Activated CD4-positive, alpha-beta T cell treated with anti-CD3 and anti-CD28 coated beads, Interleukin-2, amount 10 ng/mL, durations not matched to agents 24 days and 14 days (primary cell): ENCODE measurements around the gene IFIH1. TPM values are rescaled to one million over a fixed set of nuclear protein-coding genes. Genes with fewer than 3 reads are reported as not detected.

Experiments used
- DNase-seq: peaks from one replicate; pipeline ENCODE4 v3.0.0; 2022
- H3K27ac Mint-ChIP-seq: one replicate; pipeline ENCODE4 v1.8.0; 2022; ENCODE audit warnings: mild to moderate bottlenecking, mixed read lengths
- H3K27me3 Mint-ChIP-seq: one replicate; pipeline ENCODE4 v1.8.0; 2022; ENCODE audit warnings: mixed read lengths
- H3K36me3 Mint-ChIP-seq: one replicate; pipeline ENCODE4 v1.8.0; 2022; ENCODE audit warnings: low read depth, mild to moderate bottlenecking, mixed read lengths
- H3K4me1 Mint-ChIP-seq: one replicate; pipeline ENCODE4 v1.8.0; 2021; ENCODE audit warnings: mixed read lengths
- H3K4me3 Mint-ChIP-seq: one replicate; pipeline ENCODE4 v1.8.0; 2022; ENCODE audit warnings: mild to moderate bottlenecking, moderate library complexity, mixed read lengths
- H3K9me3 Mint-ChIP-seq: one replicate; pipeline ENCODE4 v1.8.0; 2021; ENCODE audit warnings: mixed read lengths
- intact Hi-C: fragments of 100-400 bp; cut with micrococcal nuclease; formaldehyde crosslinking; loops from one replicate; pipeline ENCODE4 v1.15.1; 2023
- total RNA-seq: library from RNA; stranded (reverse); gene quantifications from 2 replicates; pipeline ENCODE4 v1.2.3, GENCODE V29; 2022

IFIH1 gene
- total RNA-seq, 1 donor from 2014 or later: 26.3 TPM

DNA sequence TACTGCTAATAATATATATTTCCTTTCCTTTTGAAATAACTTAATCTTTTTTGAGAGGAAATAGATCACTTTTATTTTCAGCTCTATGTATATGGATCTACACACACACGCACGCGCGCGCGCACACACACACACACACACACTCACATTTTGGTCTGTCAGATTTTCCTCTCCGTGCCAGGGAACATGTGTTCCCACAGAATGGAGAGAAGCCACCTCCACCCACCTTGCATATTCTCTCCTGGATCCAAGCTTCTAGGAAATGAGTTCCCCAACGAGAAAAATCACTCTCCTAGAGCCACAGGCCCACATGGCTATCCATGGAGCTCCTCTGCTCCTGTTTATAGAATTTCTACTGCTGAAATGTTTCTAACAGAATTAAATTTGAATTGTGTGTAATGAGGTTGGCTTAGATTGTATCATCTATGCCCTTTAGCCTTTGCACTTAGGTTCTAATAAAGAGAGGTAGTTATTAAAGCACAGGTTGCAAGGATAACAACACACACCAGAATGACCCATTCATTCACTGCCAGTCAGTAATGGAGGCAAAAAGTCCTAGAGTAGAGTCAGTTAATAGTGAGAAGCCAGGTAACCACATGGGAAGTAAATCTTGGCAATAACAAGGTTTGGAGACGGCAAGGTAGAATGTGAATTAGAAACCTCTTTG, 19.7 kb downstream of the IFIH1 start:
- no peaks in the 10 kb centered on the region for H3K27me3 Mint-ChIP-seq
- peaks cover 13% of the 10 kb centered on the region for H3K36me3 Mint-ChIP-seq

DNA sequence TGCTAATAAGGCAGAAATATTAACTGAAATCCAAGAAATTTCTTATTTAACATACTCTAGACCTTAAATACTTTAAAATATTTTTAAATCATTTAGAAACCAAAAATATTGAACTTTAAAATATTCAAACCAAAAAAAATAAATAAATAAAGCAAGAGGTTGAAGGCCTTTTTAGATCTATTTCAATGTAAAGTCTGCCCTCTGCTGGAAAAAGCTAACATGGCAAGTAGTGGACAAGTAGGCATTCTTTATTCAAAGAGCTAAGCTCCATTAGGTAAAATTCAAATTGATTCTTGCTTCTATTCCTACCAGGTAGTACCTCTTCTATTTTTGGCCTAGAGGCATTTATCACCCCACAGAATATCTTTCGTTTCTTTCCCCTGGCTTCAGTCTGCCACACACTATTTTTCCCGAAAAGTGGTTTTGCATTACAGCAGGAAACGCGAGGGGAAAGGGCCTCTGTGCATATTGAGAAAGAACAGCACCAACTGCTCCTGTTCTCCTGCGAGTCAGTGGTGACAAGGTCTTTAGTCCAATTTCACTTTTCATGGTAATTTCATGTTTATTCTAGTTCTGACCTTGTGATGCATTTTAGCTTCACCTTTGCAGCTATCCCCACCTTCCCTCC, 20.4 kb downstream of the IFIH1 start:
- intact Hi-C loops: loop anchor here (1.0 to 5.0 kb wide), 3 partner anchors 77 to 711 kb away; no protein-coding TSS in a partner anchor
- Mint-ChIP-seq H3K9me3 (no peaks in the 10 kb centered on the region), H3K27ac (no peak overlapping the region), H3K36me3 (peaks cover 9% of the 10 kb centered on the region), H3K4me3 (no peak overlapping the region), H3K4me1 (peaks cover 5% of the 10 kb centered on the region), H3K27me3 (no peaks in the 10 kb centered on the region)
- peak; percentile 91 for DNase-seq

More for the DNA sequence above, 19.7 kb downstream of the IFIH1 start:
- Mint-ChIP-seq H3K9me3 (no peaks in the 10 kb centered on the region), H3K27ac (no peak overlapping the region), H3K4me1 (peaks cover 5% of the 10 kb centered on the region), H3K4me3 (no peak overlapping the region)
- intact Hi-C loops: loop anchor here (1.0 to 5.0 kb wide), 3 partner anchors 78 to 712 kb away; no protein-coding TSS in a partner anchor
- no peak for DNase-seq

DNA sequence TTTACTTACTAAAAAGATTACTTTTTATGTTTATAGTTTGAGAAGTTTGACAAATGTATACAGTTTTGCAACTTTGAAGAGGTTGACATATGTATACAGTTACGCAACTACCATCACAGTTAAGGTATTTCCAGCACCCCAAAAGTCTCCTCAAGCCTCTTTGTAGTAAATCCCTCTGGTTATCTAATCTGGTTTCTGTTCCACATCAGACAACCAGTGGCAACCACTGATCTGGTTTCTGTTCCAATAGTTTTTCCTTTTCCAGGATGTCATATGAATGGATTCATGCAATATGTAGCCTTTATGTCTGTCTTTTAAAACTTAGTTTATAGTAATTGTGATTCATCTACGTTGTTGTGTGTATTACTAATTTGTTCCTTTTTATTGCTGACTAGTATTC, 23.5 kb downstream of the IFIH1 start:
- intact Hi-C loops: loop anchor here (5.0 kb wide), 1 partner anchor 708 kb away; no protein-coding TSS in a partner anchor
- no peak overlapping the region for H3K27ac Mint-ChIP-seq
- no peaks in the 10 kb centered on the region for H3K9me3 Mint-ChIP-seq
- no peaks in the 10 kb centered on the region for H3K27me3 Mint-ChIP-seq
- no peak for DNase-seq
- H3K36me3 Mint-ChIP-seq: peaks cover 15% of the 10 kb centered on the region
- peaks cover 5% of the 10 kb centered on the region for H3K4me1 Mint-ChIP-seq
- no peak overlapping the region for H3K4me3 Mint-ChIP-seq

DNA sequence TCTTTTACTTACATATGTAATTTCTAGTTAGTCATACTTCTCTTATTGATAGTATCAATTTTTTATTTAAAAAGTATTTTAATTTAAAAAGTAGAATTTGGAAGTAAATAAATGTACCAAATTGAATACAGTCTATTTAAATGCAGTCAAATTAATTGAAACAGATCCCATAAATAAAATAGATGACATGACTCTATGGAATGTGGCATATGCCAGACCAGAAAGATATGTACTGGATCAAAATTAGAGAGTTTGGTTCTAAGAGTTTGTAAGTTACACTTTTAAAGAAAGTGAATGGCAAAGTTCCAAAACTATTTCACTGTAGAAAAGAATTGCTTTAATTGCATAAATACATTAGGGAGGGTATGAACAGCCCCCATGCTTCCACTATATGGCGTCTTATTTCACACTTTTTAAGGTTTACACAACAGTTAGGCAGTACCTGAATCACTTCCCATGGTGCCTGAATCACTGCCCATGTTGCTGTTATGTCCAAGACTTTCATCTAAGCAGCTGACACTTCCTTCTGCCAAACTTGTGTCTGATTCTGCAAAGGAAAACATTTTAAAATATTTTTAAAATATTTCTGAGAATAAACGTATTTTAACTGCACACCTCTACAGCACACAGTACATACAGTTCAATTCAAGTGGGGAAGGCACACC, 25.2 kb downstream of the IFIH1 start:
- no peak for DNase-seq
- Mint-ChIP-seq H3K9me3 (no peaks in the 10 kb centered on the region), H3K36me3 (peaks cover 22% of the 10 kb centered on the region), H3K27ac (no peak overlapping the region), H3K27me3 (no peaks in the 10 kb centered on the region), H3K4me1 (peaks cover 5% of the 10 kb centered on the region), H3K4me3 (no peak overlapping the region)
- intact Hi-C loops: no loop called here

DNA sequence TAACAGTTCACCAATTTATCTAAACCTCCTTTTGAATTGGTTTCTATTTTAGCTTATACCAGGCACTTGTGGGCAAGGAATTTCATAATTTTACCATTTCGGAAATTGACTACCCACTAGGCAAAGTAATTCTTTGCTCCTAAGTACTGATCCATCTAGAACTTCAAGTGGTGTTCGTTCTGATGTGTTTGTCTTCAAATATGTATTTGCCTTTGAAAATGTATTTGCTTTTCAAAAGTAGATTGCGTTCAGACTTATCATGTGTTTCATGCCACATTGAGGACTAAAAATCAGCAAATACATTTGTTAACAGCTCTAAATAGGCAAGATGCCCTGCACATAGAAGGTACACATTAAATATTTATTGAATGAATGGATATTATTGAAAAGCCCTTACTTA, 26.7 kb downstream of the IFIH1 start:
- Mint-ChIP-seq H3K36me3 (peaks cover 26% of the 10 kb centered on the region), H3K27me3 (no peaks in the 10 kb centered on the region), H3K9me3 (no peaks in the 10 kb centered on the region), H3K4me3 (no peak overlapping the region), H3K27ac (no peak overlapping the region), H3K4me1 (peaks cover 5% of the 10 kb centered on the region)
- DNase-seq: no peak
- intact Hi-C loops: no loop called here

DNA sequence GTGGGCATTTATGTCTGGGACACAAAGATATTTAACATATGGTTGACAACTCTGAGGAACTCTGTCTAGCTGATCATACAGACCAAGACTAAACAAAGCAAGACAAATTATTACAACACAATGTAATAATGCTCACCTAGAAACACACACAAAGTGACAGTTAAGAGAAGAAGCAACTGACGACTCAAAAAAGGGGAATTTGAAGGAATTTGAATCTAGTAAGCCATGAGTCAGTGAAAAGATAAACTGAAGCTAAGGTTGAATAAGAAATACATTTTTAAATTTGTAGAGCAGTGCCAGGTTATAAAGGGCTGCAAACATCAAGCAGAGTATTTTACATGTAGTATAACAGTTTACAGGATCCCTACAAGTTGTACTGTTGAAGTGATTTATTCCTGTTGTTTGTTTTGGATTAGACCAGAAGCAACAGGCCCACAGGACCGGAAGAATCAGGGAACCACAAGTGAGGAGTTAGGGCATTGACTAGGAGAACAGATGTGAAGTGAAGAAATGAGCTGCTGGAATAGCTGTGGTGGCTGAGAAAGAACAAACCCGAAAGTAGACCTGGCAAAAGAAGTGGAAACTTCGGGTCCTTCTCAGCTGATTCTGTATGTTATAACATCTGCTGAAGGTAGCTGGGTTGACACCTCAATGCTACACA, 35.6 kb downstream of the IFIH1 start:
- Mint-ChIP-seq H3K4me1 (no peaks in the 10 kb centered on the region), H3K36me3 (peaks cover 45% of the 10 kb centered on the region), H3K27me3 (no peaks in the 10 kb centered on the region), H3K27ac (no peak overlapping the region), H3K9me3 (no peaks in the 10 kb centered on the region), H3K4me3 (no peak overlapping the region)
- no peak for DNase-seq
- intact Hi-C loops: no loop called here

DNA sequence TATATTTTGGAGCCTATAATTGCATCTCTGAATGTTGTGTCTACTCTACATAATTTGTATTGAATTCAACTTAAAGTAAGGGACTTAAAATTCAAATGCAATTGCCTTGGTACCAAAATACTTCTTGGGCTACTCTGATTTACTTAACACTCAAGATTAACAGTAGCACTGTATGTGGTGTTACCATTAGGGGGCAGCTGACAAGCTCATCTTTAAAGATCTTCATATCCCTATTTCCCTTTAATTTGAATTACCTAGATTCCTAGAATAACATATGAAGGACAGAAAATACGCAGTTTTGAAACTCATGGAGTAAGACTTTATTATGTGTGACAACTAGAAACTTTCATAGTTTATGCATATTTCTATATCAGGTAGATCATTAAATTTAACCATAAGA, 37.8 kb downstream of the IFIH1 start:
- Mint-ChIP-seq H3K4me3 (no peak overlapping the region), H3K4me1 (no peaks in the 10 kb centered on the region), H3K27ac (no peak overlapping the region), H3K9me3 (no peaks in the 10 kb centered on the region), H3K36me3 (peaks cover 46% of the 10 kb centered on the region), H3K27me3 (no peaks in the 10 kb centered on the region)
- DNase-seq: no peak
- intact Hi-C loops: no loop called here

DNA sequence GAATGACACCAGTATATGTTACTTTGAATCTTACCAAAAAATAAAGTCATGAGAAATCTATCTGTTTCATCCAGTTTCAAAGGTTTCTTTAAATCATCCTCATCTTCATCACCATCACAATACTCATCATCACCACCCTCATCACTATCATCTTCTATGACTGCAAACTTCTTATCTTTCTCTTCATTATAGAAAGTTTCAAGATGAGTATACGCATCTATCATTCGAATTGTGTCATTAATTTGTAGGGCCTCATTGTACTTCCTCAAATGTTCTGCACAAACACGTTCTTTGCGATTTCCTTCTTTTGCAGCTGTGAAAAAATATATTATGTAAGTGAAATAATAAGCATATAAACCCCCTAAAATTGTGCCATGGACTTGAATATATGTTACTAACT, 41.1 kb downstream of the IFIH1 start:
- Mint-ChIP-seq H3K36me3 (peaks cover 58% of the 10 kb centered on the region), H3K9me3 (no peaks in the 10 kb centered on the region), H3K27me3 (no peaks in the 10 kb centered on the region), H3K27ac (no peak overlapping the region), H3K4me1 (no peaks in the 10 kb centered on the region), H3K4me3 (no peak overlapping the region)
- intact Hi-C loops: no loop called here
- DNase-seq: no peak

DNA sequence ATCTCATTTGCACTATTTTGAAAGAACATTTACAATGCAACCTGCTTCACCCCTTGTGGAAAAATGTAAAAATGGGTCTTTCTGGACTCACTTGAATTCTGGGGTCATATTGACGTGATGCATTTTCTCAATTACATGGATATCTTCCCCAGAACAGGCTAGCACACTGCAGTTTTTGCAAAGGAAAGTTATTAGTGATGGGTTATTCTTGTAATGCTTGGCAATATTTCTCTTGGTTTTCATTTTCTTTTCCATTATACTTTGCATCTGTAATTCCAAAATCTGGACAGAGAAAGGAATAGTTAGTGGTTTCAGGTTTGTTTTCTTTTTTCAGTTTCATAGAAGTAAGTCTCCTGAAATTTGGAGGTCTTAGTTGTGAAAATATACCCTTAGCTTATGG, 50.5 kb downstream of the IFIH1 start:
- H3K27me3 Mint-ChIP-seq: no peaks in the 10 kb centered on the region
- intact Hi-C loops: no loop called here
- no peak overlapping the region for H3K4me3 Mint-ChIP-seq
- peaks cover 65% of the 10 kb centered on the region for H3K36me3 Mint-ChIP-seq
- no peak for DNase-seq
- H3K27ac Mint-ChIP-seq: no peak overlapping the region
- H3K4me1 Mint-ChIP-seq: peaks cover 2% of the 10 kb centered on the region
- no peaks in the 10 kb centered on the region for H3K9me3 Mint-ChIP-seq

DNA sequence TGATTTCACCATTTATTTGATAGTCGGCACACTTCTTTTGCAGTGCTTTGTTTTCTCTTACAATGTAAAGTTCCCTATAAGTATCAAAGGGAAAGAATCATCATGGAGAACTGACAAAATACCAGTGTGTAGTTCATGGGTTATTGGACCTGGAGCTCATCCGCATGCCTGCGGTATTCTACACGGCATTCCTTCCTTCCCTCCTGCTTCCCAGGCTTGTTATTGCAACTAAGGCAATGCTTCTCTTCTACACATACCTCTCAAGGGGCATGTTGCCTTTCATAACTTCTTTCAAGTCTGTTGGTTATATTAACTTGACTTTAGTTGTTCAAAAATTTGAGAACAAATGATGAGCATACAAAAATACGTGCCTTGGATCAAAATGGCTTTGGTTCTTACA, 51.0 kb downstream of the IFIH1 start:
- intact Hi-C loops: no loop called here

DNA sequence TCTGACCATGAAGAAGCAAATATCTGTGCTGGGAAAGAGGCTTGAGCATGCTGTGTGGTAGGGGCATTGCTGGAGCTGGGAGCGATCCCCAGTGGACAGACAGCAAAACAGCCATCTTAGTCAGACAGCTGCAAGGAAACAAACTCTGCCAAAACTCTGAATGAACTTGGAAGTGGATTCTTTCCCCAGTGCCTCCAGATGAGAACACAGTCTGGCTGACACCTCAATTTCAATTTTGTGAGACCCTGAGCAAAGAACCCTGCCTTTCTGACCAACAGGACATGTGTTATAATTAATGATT, 52.1 kb downstream of the IFIH1 start:
- H3K4me1 Mint-ChIP-seq: peaks cover 8% of the 10 kb centered on the region
- H3K27me3 Mint-ChIP-seq: no peaks in the 10 kb centered on the region
- H3K27ac Mint-ChIP-seq: no peak overlapping the region
- intact Hi-C loops: no loop called here
- H3K36me3 Mint-ChIP-seq: peaks cover 52% of the 10 kb centered on the region
- H3K4me3 Mint-ChIP-seq: no peak overlapping the region
- no peaks in the 10 kb centered on the region for H3K9me3 Mint-ChIP-seq
- DNase-seq: no peak

More for the DNA sequence above, 51.0 kb downstream of the IFIH1 start:
- no peak for DNase-seq
- Mint-ChIP-seq H3K27ac (no peak overlapping the region), H3K36me3 (peaks cover 63% of the 10 kb centered on the region), H3K9me3 (no peaks in the 10 kb centered on the region), H3K4me1 (peaks cover 2% of the 10 kb centered on the region), H3K27me3 (no peaks in the 10 kb centered on the region), H3K4me3 (no peak overlapping the region)

DNA sequence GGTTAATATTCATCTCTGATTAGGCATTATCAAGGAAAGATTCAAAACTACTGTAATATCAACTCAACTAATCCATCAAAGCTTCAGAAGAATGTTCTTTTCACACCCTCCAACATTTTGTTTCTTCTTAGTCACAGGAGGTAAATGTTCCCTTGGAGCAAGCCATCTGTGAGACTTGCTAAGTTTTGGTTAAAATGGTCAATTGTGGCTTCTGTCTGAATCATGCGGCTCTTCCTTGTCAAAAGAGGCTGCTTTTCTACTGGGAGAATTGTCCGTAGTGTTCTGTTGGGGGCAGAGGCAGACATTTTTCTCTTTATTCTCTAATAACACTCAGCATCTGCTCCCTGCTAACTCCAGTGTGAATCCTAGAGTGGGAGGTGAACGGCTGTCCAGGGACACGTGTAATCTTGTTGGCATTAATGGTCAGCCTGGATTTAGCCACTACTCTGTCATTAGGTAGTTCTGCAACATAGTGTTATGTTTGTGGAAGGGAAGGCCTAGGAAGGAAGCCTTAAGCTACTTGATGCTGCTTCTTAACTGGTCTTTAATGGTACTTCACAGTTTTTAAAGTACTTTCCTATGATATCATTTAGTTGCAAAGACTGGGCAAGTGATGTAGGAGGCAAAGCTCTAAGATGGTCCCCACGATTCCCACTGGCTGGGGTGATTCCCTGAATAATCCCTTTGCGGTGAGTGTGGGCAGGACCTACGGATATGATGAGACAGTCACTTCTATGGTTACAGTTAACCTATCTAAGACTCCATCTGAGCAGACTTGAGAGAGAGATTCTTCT, 52.6 kb downstream of the IFIH1 start:
- no peak overlapping the region for H3K27ac Mint-ChIP-seq
- no peak for DNase-seq
- H3K4me1 Mint-ChIP-seq: peaks cover 13% of the 10 kb centered on the region
- intact Hi-C loops: no loop called here
- H3K36me3 Mint-ChIP-seq: peaks cover 47% of the 10 kb centered on the region
- no peaks in the 10 kb centered on the region for H3K9me3 Mint-ChIP-seq
- H3K27me3 Mint-ChIP-seq: no peaks in the 10 kb centered on the region
- no peak overlapping the region for H3K4me3 Mint-ChIP-seq

DNA sequence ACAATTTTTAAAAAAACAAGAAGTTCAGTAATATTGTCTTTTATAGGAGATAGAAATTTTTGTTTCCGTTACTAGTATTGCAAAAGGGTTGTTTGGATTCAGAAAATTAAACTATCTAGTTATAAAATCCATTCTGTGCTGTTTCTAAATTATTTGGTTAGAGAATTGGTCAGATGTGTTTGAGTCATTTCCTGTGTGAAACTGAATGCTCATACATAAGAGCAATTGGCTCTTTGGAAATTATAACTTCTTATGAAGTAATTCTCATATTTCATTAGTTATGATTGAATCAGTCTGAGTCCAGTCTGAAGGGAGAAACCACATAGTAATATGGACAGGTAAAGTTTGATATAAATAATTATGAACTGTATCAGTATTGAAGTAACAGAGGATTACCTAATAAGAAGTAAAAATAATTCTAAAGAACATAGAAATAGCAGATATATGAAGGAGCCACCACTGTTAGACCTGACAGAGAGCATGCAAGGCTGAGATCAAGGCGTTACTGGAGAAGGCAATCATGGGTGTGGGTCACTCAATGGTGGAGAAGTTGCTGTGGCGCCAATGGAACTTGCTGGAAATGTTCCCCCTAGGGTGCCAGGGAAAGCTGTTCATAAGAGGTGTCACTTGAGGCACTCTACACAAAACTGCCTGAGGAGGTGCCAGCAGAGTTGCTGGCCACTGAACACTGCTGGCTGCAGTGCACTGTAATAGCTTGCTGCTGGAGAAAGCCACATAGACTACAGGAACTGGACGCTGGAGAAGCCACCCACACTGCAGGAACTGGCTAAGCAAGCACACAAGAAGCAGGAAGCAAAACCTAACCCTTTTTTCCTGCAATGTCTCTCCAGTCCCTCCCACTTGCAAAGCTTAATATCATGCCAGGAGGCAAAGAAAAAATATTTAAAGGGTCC, 57.2 kb downstream of the IFIH1 start:
- Mint-ChIP-seq H3K4me3 (no peak overlapping the region), H3K27ac (no peak overlapping the region), H3K9me3 (no peaks in the 10 kb centered on the region), H3K4me1 (peaks cover 16% of the 10 kb centered on the region), H3K36me3 (peaks cover 19% of the 10 kb centered on the region), H3K27me3 (peaks cover 9% of the 10 kb centered on the region)
- DNase-seq: peak; percentile 59
- intact Hi-C loops: no loop called here
